Naive thymus-derived CD4-positive, alpha-beta T cell (primary cell): ENCODE data around the gene IER2. TPM values are rescaled to one million over a fixed set of nuclear protein-coding genes. Genes with fewer than 3 reads are reported as not detected.
"Not testable (repeated sequence)": the region's sequence is repeated elsewhere in the genome, so short reads cannot be mapped to it uniquely, and the experiment has no call there.

Experiments used
- ATAC-seq: fragments of 150-1000 bp; cut with Tn5 transposase; 2 replicates; pipeline ENCODE4 v1.10.0; 2021; ENCODE audit warnings: mild to moderate bottlenecking, moderate library complexity
- CTCF ChIA-PET: fragments of 350-600 bp; sonication (Branson Sonifier 250); formaldehyde crosslinking; loops from one replicate; lab custom pipeline; 2021; ENCODE audit warnings: antibody characterized with exemption; lab: Charles Lee
- POLR2A ChIA-PET: fragments of 350-600 bp; sonication (Branson Sonifier 250); formaldehyde crosslinking; loops from one replicate; lab custom pipeline; 2021; ENCODE audit warnings: antibody characterized with exemption, inconsistent platforms; lab: Charles Lee
- DNase-seq, 9 donors: peaks; one replicate each; pipeline versions ENCODE4 v3.0.0 to v3.0.0-alpha.2; 2020 to 2022; ENCODE audit warnings: mixed read lengths in 1 of 9
- H3K27ac ChIP-seq: one replicate; pipeline ENCODE4 v1.7.0; 2013; ENCODE audit warnings: mild to moderate bottlenecking, low read depth, low read length, moderate library complexity
- H3K27me3 ChIP-seq, 2 donors: one replicate each; pipeline ENCODE4 v1.7.0; 2013; ENCODE audit warnings: low read length in 2 of 2, mild to moderate bottlenecking in 2 of 2, moderate library complexity in 2 of 2; ENCODE audit not compliant: control insufficient read depth in 2 of 2, insufficient read depth in 2 of 2
- H3K36me3 ChIP-seq, 3 experiments: 1 replicate in 2 of 3; 2 replicates in 1 of 3; pipeline ENCODE4 v1.7.0; 2013; ENCODE audit warnings: low read length in 3 of 3, mild to moderate bottlenecking in 3 of 3, moderate library complexity in 1 of 3; ENCODE audit not compliant: insufficient read depth in 3 of 3, control insufficient read depth in 2 of 3
- H3K4me1 ChIP-seq, 2 donors: one replicate each; pipeline ENCODE4 v1.7.0; 2013; ENCODE audit warnings: low read length in 2 of 2, mild to moderate bottlenecking in 2 of 2, moderate library complexity in 1 of 2; ENCODE audit not compliant: control insufficient read depth in 2 of 2, insufficient read depth in 2 of 2
- H3K4me3 ChIP-seq: 2 replicates; pipeline ENCODE4 v1.7.0; 2013; ENCODE audit warnings: mild to moderate bottlenecking, low read length
- H3K9me3 ChIP-seq, 3 experiments: 1 replicate in 2 of 3; 2 replicates in 1 of 3; pipeline ENCODE4 v1.7.0; 2013; ENCODE audit warnings: low read length in 3 of 3; ENCODE audit not compliant: control insufficient read depth in 2 of 3
- H3K27ac Mint-ChIP-seq, 9 donors: one replicate each; pipeline ENCODE4 v1.8.0; 2020 to 2022; ENCODE audit warnings: mixed read lengths in 9 of 9, mild to moderate bottlenecking in 8 of 9, moderate library complexity in 5 of 9, inconsistent platforms in 2 of 9
- H3K27me3 Mint-ChIP-seq, 5 donors: one replicate each; pipeline ENCODE4 v1.8.0; 2021 to 2022; ENCODE audit warnings: mixed read lengths in 5 of 5, mild to moderate bottlenecking in 1 of 5
- H3K36me3 Mint-ChIP-seq, 5 donors: one replicate each; pipeline ENCODE4 v1.8.0; 2020 to 2022; ENCODE audit warnings: mixed read lengths in 5 of 5, mild to moderate bottlenecking in 3 of 5, inconsistent platforms in 1 of 5
- H3K4me1 Mint-ChIP-seq, 7 donors: one replicate each; pipeline ENCODE4 v1.8.0; 2020 to 2022; ENCODE audit warnings: mixed read lengths in 7 of 7, mild to moderate bottlenecking in 3 of 7, inconsistent platforms in 1 of 7
- H3K4me3 Mint-ChIP-seq, 10 donors: one replicate each; pipeline ENCODE4 v1.8.0; 2020 to 2022; ENCODE audit warnings: mild to moderate bottlenecking in 10 of 10, mixed read lengths in 10 of 10, moderate library complexity in 6 of 10, inconsistent platforms in 2 of 10
- H3K9me3 Mint-ChIP-seq, 11 donors: one replicate each; pipeline ENCODE4 v1.8.0; 2020 to 2022; ENCODE audit warnings: mixed read lengths in 11 of 11, mild to moderate bottlenecking in 4 of 11, inconsistent platforms in 1 of 11, moderate library complexity in 1 of 11
- intact Hi-C, 2 donors: fragments of 100-400 bp; cut with micrococcal nuclease; formaldehyde crosslinking; loops; one replicate each; pipeline ENCODE4 v1.15.1; 2023
- polyA plus RNA-seq, 2 donors: library from polyadenylated mRNA; unstranded; fragments of 300-500 nt; fragmentation: Illumina TruSeq; gene quantifications; one replicate each; pipeline ENCODE4 v1.2.3, GENCODE V29; 2021
- total RNA-seq, 6 experiments: library from RNA in 5 of 6; stranded (reverse) in 5 of 6; gene quantifications; 1 replicate in 5 of 6; 2 replicates in 1 of 6; pipeline ENCODE4 v1.2.3 and lab custom pipeline; 2021 to 2026

Gene IER2
- total and polyA plus RNA-seq, 7 experiments from 2014 or later: 121 to 558 (median 149) TPM

DNA sequence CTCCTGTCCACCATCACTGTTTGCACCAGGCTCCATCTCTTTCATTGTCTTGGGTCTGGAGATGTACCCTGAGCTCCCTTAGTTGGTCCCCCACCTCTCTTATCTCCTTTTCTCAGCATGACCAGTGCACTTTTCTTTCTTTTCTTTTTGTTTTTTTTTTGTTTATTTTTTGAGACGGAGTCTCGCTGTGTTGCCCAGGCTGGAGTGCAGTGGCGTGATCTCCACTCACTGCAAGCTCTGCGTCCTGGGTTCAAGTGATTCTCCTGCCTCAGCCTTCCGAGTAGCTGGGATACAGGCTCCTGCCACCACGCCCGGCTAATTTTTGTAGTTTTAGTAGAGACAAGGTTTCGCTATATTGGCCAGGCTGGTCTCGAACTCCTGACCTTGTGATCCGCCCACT lies 28.1 kb downstream of the IER2 start:
- H3K9me3 ChIP-seq, H3K36me3 ChIP-seq, H3K27me3 ChIP-seq, ATAC-seq, H3K4me3 ChIP-seq, intact Hi-C loops, H3K36me3 Mint-ChIP-seq, H3K27ac ChIP-seq, H3K4me3 Mint-ChIP-seq, H3K27me3 Mint-ChIP-seq, H3K9me3 Mint-ChIP-seq, DNase-seq: not testable (repeated sequence)
- Mint-ChIP-seq H3K27ac (peak overlapping the region in 4 of 9 donors; percentile 31 to 81 (median 59)), H3K4me1 (peaks cover 7 to 53% (median 38%) of the 10 kb centered on the region in 7 donors)
- ChIA-PET POLR2A (interaction anchor here (1.0 to 19.6 kb wide), 4 partner anchors 12 to 38 kb away, joined by 4 to 263 read pairs (median 5); no protein-coding TSS in a partner anchor), CTCF (interaction anchor here (0.5 to 0.8 kb wide), 2 partner anchors 23 to 65 kb away, joined by 3 to 4 read pairs; no protein-coding TSS in a partner anchor)
- peaks cover 26 to 33% of the 10 kb centered on the region in 2 donors for H3K4me1 ChIP-seq

DNA sequence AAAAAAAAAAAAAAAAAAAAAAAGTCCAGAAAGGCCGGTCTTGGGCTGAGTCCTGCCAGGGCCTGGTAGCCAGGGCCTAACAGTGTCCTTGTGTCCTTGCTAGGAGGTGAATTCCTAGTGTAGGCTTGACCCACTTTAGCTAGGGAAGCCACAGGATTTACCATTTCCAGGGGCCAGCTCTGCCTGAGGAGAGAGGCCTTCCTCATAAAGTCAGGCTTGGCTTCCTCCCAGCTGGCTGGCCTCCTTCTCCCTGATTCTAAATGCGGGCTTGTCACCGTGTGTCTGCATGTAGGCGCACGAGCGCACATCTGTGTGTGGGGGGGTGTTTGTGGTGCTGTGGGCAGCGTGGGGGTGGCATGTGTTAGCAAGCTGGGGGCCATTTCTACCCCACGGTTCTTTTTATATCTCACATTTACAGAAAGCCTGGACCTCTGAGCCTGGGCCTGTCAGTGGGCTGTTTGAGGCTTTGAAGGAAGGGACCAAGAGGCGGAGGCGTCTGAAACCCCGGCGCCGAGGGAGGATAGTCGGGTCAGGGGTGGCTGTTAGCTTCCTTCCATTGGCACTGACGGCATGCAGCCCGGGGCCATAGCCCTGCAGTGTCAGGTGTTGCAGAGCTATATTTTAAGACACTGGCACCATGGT lies 31.7 kb downstream of the IER2 start:
- DNase-seq: no peak
- H3K27me3 Mint-ChIP-seq: no peaks in the 10 kb centered on the region
- H3K4me3 Mint-ChIP-seq: peak overlapping the region in 8 of 10 donors; percentile 24 to 71 (median 62)

DNA sequence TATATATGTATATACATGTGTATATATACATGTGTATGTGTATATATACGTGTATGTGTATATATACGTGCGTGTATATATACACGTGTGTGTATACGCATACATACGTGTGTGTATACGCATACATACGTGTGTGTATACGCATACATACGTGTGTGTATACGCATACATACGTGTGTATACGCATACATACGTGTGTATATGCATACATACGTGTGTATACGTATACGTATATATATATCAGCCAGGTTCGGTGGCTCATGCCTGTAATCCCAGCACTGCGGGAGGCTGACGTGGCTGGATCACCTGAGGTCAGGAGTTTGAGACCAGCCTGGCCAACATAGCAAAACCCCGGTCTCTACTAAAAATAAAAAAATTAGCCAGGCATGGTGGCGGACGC lies 34.7 kb downstream of the IER2 start:
- H3K27me3 ChIP-seq, H3K9me3 Mint-ChIP-seq, H3K27ac ChIP-seq, H3K4me3 Mint-ChIP-seq, H3K36me3 ChIP-seq, H3K27me3 Mint-ChIP-seq, H3K4me3 ChIP-seq, ATAC-seq, H3K36me3 Mint-ChIP-seq, DNase-seq, H3K9me3 ChIP-seq: not testable (repeated sequence)
- intact Hi-C loops: loop anchor here in 1 of 2 donors (5.0 kb wide), 1 partner anchor 1942 kb away; a partner anchor contains a TSS
- H3K4me1 Mint-ChIP-seq: peaks cover 20 to 49% (median 39%) of the 10 kb centered on the region in 7 donors
- ChIA-PET POLR2A (interaction anchor here (1.4 to 19.6 kb wide), 5 partner anchors 9 to 32 kb away, joined by 3 to 263 read pairs (median 31); no protein-coding TSS in a partner anchor), CTCF (interaction anchor here (0.6 kb wide), 1 partner anchor 328 kb away, joined by 3 read pairs; no protein-coding TSS in a partner anchor)
- H3K27ac Mint-ChIP-seq: peak overlapping the region in 1 of 9 donors; percentile 59
- peaks cover 20 to 32% of the 10 kb centered on the region in 2 donors for H3K4me1 ChIP-seq

More for the DNA sequence above, 31.7 kb downstream of the IER2 start:
- H3K9me3 ChIP-seq: no peaks in the 10 kb centered on the region
- peak; percentile 71 for ATAC-seq
- Mint-ChIP-seq H3K36me3 (peaks cover 0 to 2% (median 0%) of the 10 kb centered on the region in 5 donors), H3K27ac (peak overlapping the region; percentile 20 to 86 (median 76)), H3K9me3 (peaks cover 0 to 3% (median 0%) of the 10 kb centered on the region in 11 donors), H3K4me1 (peaks cover 14 to 43% (median 38%) of the 10 kb centered on the region in 7 donors)
- H3K4me1 ChIP-seq: peaks cover 20 to 21% of the 10 kb centered on the region in 2 donors
- ChIA-PET POLR2A (interaction anchor here (0.6 to 19.6 kb wide), 8 partner anchors 8 to 77 kb away, joined by 5 to 263 read pairs (median 8); partner anchors contain the start of genes IER2, NACC1 and STX10), CTCF (interaction anchor here (0.6 to 3.0 kb wide), 10 partner anchors 8 to 216 kb away, joined by 3 to 18 read pairs (median 3); no protein-coding TSS in a partner anchor)
- no peaks in the 10 kb centered on the region for H3K36me3 ChIP-seq
- intact Hi-C loops: loop anchor here in 1 of 2 donors (1.0 to 5.0 kb wide), 2 partner anchors 15 to 1945 kb away; a partner anchor contains a TSS
- no peaks in the 10 kb centered on the region for H3K27me3 ChIP-seq
- H3K4me3 ChIP-seq: no peak overlapping the region
- no peak overlapping the region for H3K27ac ChIP-seq

DNA sequence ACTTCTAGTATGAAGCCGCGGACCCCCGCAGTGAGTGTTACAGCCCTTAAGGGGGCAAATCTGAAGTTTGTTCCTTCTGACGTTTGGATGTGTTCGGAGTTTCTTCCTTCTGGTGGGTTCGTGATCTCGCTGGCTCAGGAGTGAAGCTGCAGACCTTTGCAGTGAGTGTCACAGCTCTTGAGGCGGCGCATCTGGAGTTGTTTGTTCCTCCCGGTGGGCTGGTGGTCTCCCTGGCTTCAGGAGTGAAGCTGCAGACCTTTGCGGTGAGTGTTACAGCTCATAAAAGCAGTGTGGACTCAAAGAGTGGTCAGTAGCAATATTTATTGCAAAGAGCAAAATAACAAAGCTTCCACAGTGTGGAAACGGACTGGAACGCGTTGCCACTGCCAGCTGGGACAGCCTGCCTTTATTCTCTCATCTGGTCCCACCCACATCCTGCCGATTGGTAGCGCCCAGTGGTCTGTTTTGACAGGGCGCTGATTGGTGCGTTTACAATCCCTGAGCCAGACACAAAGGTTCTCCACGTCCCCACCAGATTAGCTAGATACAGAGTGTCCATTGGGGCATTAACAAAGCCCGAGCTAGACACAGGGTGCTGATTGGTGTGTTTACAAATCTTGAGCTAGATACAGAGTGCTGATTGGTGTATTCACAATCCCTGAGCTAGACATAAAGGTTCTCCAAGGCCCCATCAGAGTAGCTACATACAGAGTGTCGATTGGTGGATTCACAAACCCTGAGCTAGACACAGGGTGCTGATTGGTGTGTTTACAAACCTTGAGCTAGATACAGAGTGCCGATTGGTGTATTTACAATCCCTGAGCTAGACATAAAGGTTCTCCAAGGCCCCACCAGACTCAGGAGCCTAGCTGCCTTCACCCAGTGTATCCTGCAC lies 35.8 kb downstream of the IER2 start:
- Mint-ChIP-seq H3K4me3 (peak overlapping the region in 2 of 10 donors; percentile 2 to 45), H3K4me1 (peaks cover 14 to 39% (median 28%) of the 10 kb centered on the region in 7 donors), H3K27ac (peak overlapping the region in 6 of 9 donors; percentile 9 to 61 (median 43))
- ATAC-seq, H3K27me3 ChIP-seq, H3K27me3 Mint-ChIP-seq, H3K9me3 ChIP-seq, H3K9me3 Mint-ChIP-seq, H3K4me3 ChIP-seq, intact Hi-C loops, H3K27ac ChIP-seq, H3K36me3 Mint-ChIP-seq, DNase-seq, H3K36me3 ChIP-seq: not testable (repeated sequence)
- ChIA-PET CTCF (interaction anchor here (0.9 kb wide), 1 partner anchor 9 kb away, joined by 5 read pairs; no protein-coding TSS in a partner anchor), POLR2A (interaction anchor here (1.2 to 19.6 kb wide), 5 partner anchors 10 to 34 kb away, joined by 3 to 263 read pairs (median 5); no protein-coding TSS in a partner anchor)
- peaks cover 12 to 23% of the 10 kb centered on the region in 2 donors for H3K4me1 ChIP-seq

DNA sequence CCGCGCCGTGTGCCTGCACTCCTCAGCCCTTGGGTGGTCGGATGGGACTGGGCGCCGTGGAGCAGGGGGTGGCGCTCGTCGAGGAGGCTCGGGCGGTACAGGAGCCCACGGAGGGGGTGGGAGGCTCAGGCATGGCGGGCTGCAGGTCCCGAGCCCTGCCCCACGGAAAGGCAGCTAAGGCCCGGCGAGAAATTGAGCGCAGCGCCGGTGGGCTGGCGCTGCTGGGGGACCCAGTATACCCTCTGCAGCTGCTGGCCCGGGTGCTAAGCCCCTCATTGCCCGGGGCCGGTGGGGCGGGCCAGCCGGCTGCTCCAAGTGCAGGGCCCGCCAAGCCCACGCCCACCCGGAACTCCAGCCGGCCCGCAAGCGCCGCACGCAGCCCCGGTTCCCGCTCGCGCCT lies 36.5 kb downstream of the IER2 start:
- ChIA-PET CTCF (interaction anchor here (0.9 kb wide), 1 partner anchor 8 kb away, joined by 5 read pairs; no protein-coding TSS in a partner anchor), POLR2A (interaction anchor here (0.6 to 19.6 kb wide), 5 partner anchors 13 to 34 kb away, joined by 3 to 263 read pairs (median 5); no protein-coding TSS in a partner anchor)
- H3K36me3 Mint-ChIP-seq, H3K9me3 ChIP-seq, H3K27ac ChIP-seq, ATAC-seq, intact Hi-C loops, DNase-seq, H3K27me3 Mint-ChIP-seq, H3K27me3 ChIP-seq, H3K4me3 ChIP-seq, H3K36me3 ChIP-seq, H3K9me3 Mint-ChIP-seq, H3K4me3 Mint-ChIP-seq: not testable (repeated sequence)
- H3K4me1 Mint-ChIP-seq: peaks cover 14 to 41% (median 28%) of the 10 kb centered on the region in 7 donors
- H3K4me1 ChIP-seq: peaks cover 9 to 25% of the 10 kb centered on the region in 2 donors
- H3K27ac Mint-ChIP-seq: peak overlapping the region in 2 of 9 donors; percentile 22 to 61

DNA sequence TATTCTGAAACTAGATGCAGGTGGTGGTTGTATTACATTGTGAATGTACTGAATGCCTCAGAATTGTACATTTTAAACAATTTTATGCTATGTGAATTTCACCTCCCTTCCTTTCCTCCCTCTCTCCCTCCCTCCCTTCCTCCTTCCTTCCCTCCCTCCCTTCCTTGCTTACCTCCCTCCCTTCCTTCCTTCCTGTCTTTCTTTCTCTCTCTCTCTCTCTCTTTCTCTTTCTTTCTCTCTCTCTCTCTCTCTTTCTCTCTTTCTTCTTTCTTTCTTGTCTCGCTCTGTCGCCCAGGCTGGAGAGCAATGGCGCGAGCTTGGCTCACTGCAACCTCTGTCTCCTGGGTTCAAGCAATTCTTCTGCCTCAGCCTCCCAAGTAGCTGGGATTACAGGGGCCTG lies 37.2 kb downstream of the IER2 start:
- DNase-seq (no peak), ATAC-seq (no peak)
- intact Hi-C loops: no loop called here
- POLR2A ChIA-PET: interaction anchor here (0.9 to 19.6 kb wide), 5 partner anchors 11 to 35 kb away, joined by 3 to 263 read pairs (median 9); no protein-coding TSS in a partner anchor
- peaks cover 0 to 2% (median 0%) of the 10 kb centered on the region in 11 donors for H3K9me3 Mint-ChIP-seq
- Histone ChIP-seq H3K27me3 (no peaks in the 10 kb centered on the region), H3K4me3 (no peak overlapping the region), H3K27ac (no peak overlapping the region), H3K4me1 (peaks cover 2 to 19% of the 10 kb centered on the region in 2 donors), H3K9me3 (no peaks in the 10 kb centered on the region), H3K36me3 (no peaks in the 10 kb centered on the region)
- H3K4me3 Mint-ChIP-seq: peak overlapping the region in 9 of 10 donors; percentile 41 to 80 (median 61)
- H3K4me1 Mint-ChIP-seq: peaks cover 11 to 34% (median 23%) of the 10 kb centered on the region in 7 donors
- H3K27ac Mint-ChIP-seq: peak overlapping the region; percentile 22 to 92 (median 74)
- no peaks in the 10 kb centered on the region for H3K36me3 Mint-ChIP-seq
- no peaks in the 10 kb centered on the region for H3K27me3 Mint-ChIP-seq
- CTCF ChIA-PET: interaction anchor here (0.7 kb wide), 1 partner anchor 8 kb away, joined by 3 read pairs; no protein-coding TSS in a partner anchor
